OCI-LY1 (cell line): ENCODE data around the gene CX3CL1.

Experiments used
- H2AFZ ChIP-seq: fragments of 200-600 bp; sonication (generic), shearing (Covaris generic); 2 replicates; pipeline ENCODE4 v1.6.0; 2014; ENCODE audit warnings: antibody characterized with exemption, mild to moderate bottlenecking, low read length
- H3F3A ChIP-seq: fragments of 200-600 bp; sonication (generic), shearing (Covaris generic); 2 replicates; pipeline ENCODE4 v1.6.0; 2014; ENCODE audit warnings: mild to moderate bottlenecking, antibody characterized with exemption, low read length, moderate library complexity; ENCODE audit not compliant: insufficient read depth
- H3K27ac ChIP-seq: fragments of 200-600 bp; sonication (generic); 2 replicates; pipeline ENCODE4 v1.5.1; 2014; ENCODE audit warnings: low read length, mixed run types, mild to moderate bottlenecking, low read depth; ENCODE audit not compliant: poor library complexity, severe bottlenecking
- H3K27me3 ChIP-seq: fragments of 200-600 bp; sonication (generic); 2 replicates; pipeline ENCODE4 v1.6.0; 2014; ENCODE audit warnings: antibody characterized with exemption, mild to moderate bottlenecking, low read length, moderate library complexity; ENCODE audit not compliant: insufficient read depth
- H3K36me3 ChIP-seq: fragments of 200-600 bp; sonication (generic); 2 replicates; pipeline ENCODE4 v1.6.1; 2014; ENCODE audit warnings: mild to moderate bottlenecking, antibody characterized with exemption, low read length, moderate library complexity, mixed read lengths; ENCODE audit not compliant: insufficient read depth
- H3K4me1 ChIP-seq: fragments of 200-600 bp; sonication (generic); 2 replicates; pipeline ENCODE4 v1.5.1; 2014; ENCODE audit warnings: mild to moderate bottlenecking, low read length, moderate library complexity; ENCODE audit not compliant: insufficient read depth, severe bottlenecking
- H3K4me2 ChIP-seq: fragments of 200-600 bp; sonication (generic), shearing (Covaris generic); 2 replicates; pipeline ENCODE4 v1.6.1; 2014; ENCODE audit warnings: low read length
- H3K4me3 ChIP-seq: fragments of 200-600 bp; sonication (generic); 2 replicates; pipeline ENCODE4 v1.5.1; 2014; ENCODE audit warnings: low read length, low read depth, mild to moderate bottlenecking, mixed read lengths; ENCODE audit not compliant: poor library complexity, severe bottlenecking
- H3K79me2 ChIP-seq: fragments of 200-600 bp; shearing (Covaris generic); 2 replicates; pipeline ENCODE4 v1.6.1; 2016; ENCODE audit warnings: mixed run types, low read length, mixed read lengths; ENCODE audit not compliant: insufficient read depth
- H3K9ac ChIP-seq: fragments of 200-600 bp; sonication (generic), shearing (Covaris generic); 2 replicates; pipeline ENCODE4 v1.6.1; 2014; ENCODE audit warnings: mild to moderate bottlenecking, low read length, mixed read lengths
- H3K9me2 ChIP-seq: fragments of 200-600 bp; sonication (generic), shearing (Covaris generic); 2 replicates; pipeline ENCODE4 v1.6.1; 2014; ENCODE audit warnings: low read depth, mild to moderate bottlenecking, low read length, mixed read lengths
- H3K9me3 ChIP-seq: fragments of 200-600 bp; shearing (Covaris generic); 2 replicates; pipeline ENCODE4 v1.6.1; 2014; ENCODE audit warnings: low read length, mixed read lengths
- H4K20me1 ChIP-seq: fragments of 200-600 bp; sonication (generic), shearing (Covaris generic); 2 replicates; pipeline ENCODE4 v1.6.0; 2016; ENCODE audit warnings: mild to moderate bottlenecking, low read length; ENCODE audit not compliant: insufficient read depth
- CTCF ChIP-seq: fragments of 200-600 bp; sonication (generic), shearing (Covaris generic); IDR thresholded peaks from 2 replicates; pipeline ENCODE4 v1.5.1; 2017; ENCODE audit warnings: mild to moderate bottlenecking, antibody characterized with exemption, low read length, moderate library complexity, mixed read lengths
- EZH2 ChIP-seq: fragments of 200-600 bp; sonication (generic), shearing (Covaris generic); IDR thresholded peaks from 2 replicates; pipeline ENCODE4 v1.8.0; 2017; ENCODE audit warnings: borderline replicate concordance, mixed run types, mild to moderate bottlenecking, antibody characterized with exemption, low read length, moderate library complexity, mixed read lengths

Gene CX3CL1

DNA sequence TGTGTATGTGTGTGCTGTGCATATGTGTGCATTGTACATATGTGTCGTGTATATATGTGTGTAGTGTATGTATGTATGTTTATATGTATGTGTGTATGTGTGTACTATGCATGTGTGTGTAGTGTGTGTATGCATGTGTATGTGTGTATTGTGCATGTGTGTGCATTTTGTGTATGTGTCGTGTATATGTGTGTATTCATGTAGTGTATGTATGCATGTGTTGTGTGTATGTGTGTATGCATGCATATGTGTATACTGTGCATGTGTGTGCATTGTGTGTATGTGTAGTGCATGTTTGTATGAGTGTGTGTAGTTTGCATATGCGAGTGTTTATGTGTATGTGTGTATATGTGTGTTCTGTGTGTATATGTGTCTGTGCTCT lies 16.8 kb downstream of the CX3CL1 start:
- Histone ChIP-seq H3K9me2 (no peaks in the 10 kb centered on the region), H3K9me3 (no peaks in the 10 kb centered on the region), H3K27me3 (peaks cover 7% of the 10 kb centered on the region; the same call in 1 of the 2 replicates), H3K36me3 (no peaks in the 10 kb centered on the region), H4K20me1 (no peaks in the 10 kb centered on the region), H3K4me2 (no peak overlapping the region), H3K9ac (no peak overlapping the region), H3K4me3 (no peak overlapping the region), H3F3A (no peaks in the 10 kb centered on the region), H3K79me2 (no peaks in the 10 kb centered on the region), H3K27ac (no peak overlapping the region), H2AFZ (no peak overlapping the region), H3K4me1 (no peaks in the 10 kb centered on the region)
- TF ChIP-seq CTCF (no peak), EZH2 (no peak)

GRCh38 chr16:57390636-57391295 lies 18.5 kb downstream of the CX3CL1 start:
- H3K4me1 ChIP-seq = no peaks in the 10 kb centered on the region
- no peaks in the 10 kb centered on the region for H3K9me2 ChIP-seq
- no peak overlapping the region for H3K4me3 ChIP-seq
- H3F3A ChIP-seq = no peaks in the 10 kb centered on the region
- no peak overlapping the region for H3K9ac ChIP-seq
- H3K4me2 ChIP-seq = no peak overlapping the region
- no peaks in the 10 kb centered on the region for H3K36me3 ChIP-seq
- no peak overlapping the region for H3K27ac ChIP-seq
- H4K20me1 ChIP-seq = no peaks in the 10 kb centered on the region
- no peak overlapping the region for H2AFZ ChIP-seq
- H3K9me3 ChIP-seq = no peaks in the 10 kb centered on the region
- H3K27me3 ChIP-seq = peaks cover 5% of the 10 kb centered on the region; the same call in 1 of the 2 replicates
- H3K79me2 ChIP-seq = no peaks in the 10 kb centered on the region
- TF ChIP-seq CTCF = no peak

GRCh38 chr16:57391300-57391699 lies 19.0 kb downstream of the CX3CL1 start:
- Histone ChIP-seq H3K4me3 (no peak overlapping the region), H3K9me3 (no peaks in the 10 kb centered on the region), H3K36me3 (no peaks in the 10 kb centered on the region), H3K27ac (no peak overlapping the region), H3F3A (no peaks in the 10 kb centered on the region), H3K27me3 (peaks cover 5% of the 10 kb centered on the region; the same call in 1 of the 2 replicates), H3K9ac (no peak overlapping the region), H3K4me1 (no peaks in the 10 kb centered on the region), H2AFZ (no peak overlapping the region), H4K20me1 (no peaks in the 10 kb centered on the region), H3K79me2 (no peaks in the 10 kb centered on the region), H3K9me2 (no peaks in the 10 kb centered on the region), H3K4me2 (no peak overlapping the region)
- TF ChIP-seq EZH2 = no peak
- TF ChIP-seq CTCF = no peak
